DND-41 (cell line): ENCODE measurements around the gene ARNT2.

Source experiments
- ATAC-seq: fragments of 200-7000 bp; cut with Tn5 transposase; 3 replicates; pipeline ENCODE4 v1.9.1; 2021; ENCODE audit warnings: low read depth; ENCODE audit not compliant: insufficient read depth
- DNase-seq: peaks from one replicate; pipeline ENCODE4 v3.0.0-alpha.2; 2020
- H2AFZ ChIP-seq: 2 replicates; pipeline ENCODE4 v1.6.0; 2012; ENCODE audit warnings: low read depth, low read length
- H3K27ac ChIP-seq: 2 replicates; pipeline ENCODE4 v1.5.1; 2012; ENCODE audit warnings: low read length, inconsistent platforms
- H3K27me3 ChIP-seq: fragments of 200-600 bp; sonication (generic); 2 replicates; pipeline ENCODE4 v1.6.0; 2012; ENCODE audit warnings: low read length, mild to moderate bottlenecking, inconsistent platforms; ENCODE audit not compliant: insufficient read depth, poor library complexity
- H3K36me3 ChIP-seq: 2 replicates; pipeline ENCODE4 v1.5.1; 2012; ENCODE audit warnings: low read length, inconsistent platforms; ENCODE audit not compliant: insufficient read depth
- H3K4me1 ChIP-seq: 2 replicates; pipeline ENCODE4 v1.5.1; 2012; ENCODE audit warnings: mild to moderate bottlenecking, low read length; ENCODE audit not compliant: insufficient read depth
- H3K4me2 ChIP-seq: 2 replicates; pipeline ENCODE4 v1.6.0; 2012; ENCODE audit warnings: mild to moderate bottlenecking, moderate library complexity, low read length, inconsistent platforms; ENCODE audit not compliant: insufficient read depth
- H3K4me3 ChIP-seq, 2 experiments: fragments of 200-600 bp in 1 of 2; shearing (Covaris generic) in 1 of 2; 2 replicates each; pipeline ENCODE4 v1.5.1; 2012 to 2016; ENCODE audit warnings: inconsistent platforms in 2 of 2, low read length in 2 of 2, mild to moderate bottlenecking in 2 of 2, low read depth in 1 of 2, moderate library complexity in 1 of 2
- H3K79me2 ChIP-seq: 2 replicates; pipeline ENCODE4 v1.6.0; 2012; ENCODE audit warnings: low read length, inconsistent platforms; ENCODE audit not compliant: insufficient read depth
- H3K9ac ChIP-seq: 2 replicates; pipeline ENCODE4 v1.6.0; 2012; ENCODE audit warnings: low read depth, mild to moderate bottlenecking, inconsistent platforms, low read length, moderate library complexity
- H3K9me3 ChIP-seq: 2 replicates; pipeline ENCODE4 v1.5.1; 2012; ENCODE audit warnings: low read length, moderate library complexity, mild to moderate bottlenecking, inconsistent platforms; ENCODE audit not compliant: insufficient read depth, severe bottlenecking
- H4K20me1 ChIP-seq: 2 replicates; pipeline ENCODE4 v1.6.0; 2012; ENCODE audit warnings: low read length; ENCODE audit not compliant: insufficient read depth
- CTCF ChIP-seq: IDR thresholded peaks from 2 replicates; pipeline ENCODE4 v1.5.1; 2012; ENCODE audit warnings: borderline replicate concordance, low read length, moderate library complexity, mild to moderate bottlenecking; ENCODE audit not compliant: poor library complexity, severe bottlenecking; ENCODE audit errors: extremely low read depth
- EZH2 ChIP-seq: IDR thresholded peaks from 3 replicates; pipeline ENCODE4 v1.6.1; 2012; ENCODE audit warnings: borderline replicate concordance, low read depth, mild to moderate bottlenecking, moderate library complexity, low read length, inconsistent platforms; ENCODE audit not compliant: severe bottlenecking

Gene ARNT2

DNA sequence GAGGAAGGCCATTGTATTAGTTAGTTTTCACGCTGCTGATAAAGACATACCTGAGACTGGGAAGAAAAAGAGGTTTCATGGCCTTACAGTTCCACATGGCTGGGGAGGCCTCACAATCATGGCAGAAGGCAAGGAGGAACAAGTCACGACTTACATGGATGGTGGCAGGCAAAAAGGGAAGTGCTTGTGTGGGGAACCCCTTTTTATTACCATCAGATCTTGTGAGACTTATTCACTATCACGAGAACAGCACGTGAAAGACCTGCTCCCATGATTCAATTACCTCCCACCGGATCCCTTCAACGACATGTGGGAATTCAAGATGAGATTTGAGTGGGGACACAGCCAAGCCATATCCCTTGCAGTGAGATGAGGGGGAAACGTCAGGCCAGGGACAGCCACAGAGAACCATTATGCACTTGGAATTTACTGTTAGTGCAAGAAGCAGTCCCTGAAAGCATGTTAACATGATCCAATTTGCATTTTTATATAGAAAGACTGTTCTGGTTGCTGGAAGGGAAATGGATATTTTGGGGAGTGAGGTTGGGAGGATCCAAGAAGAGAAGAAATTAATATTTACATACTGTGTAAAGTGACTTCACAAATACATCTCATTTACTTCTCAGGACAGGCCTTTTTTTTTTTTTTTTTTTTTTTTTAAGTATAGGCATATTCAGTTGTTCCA, 87.1 kb downstream of the ARNT2 start:
- Histone ChIP-seq H3K27me3 (peaks cover 3% of the 10 kb centered on the region), H3K79me2 (no peaks in the 10 kb centered on the region), H3K36me3 (no peaks in the 10 kb centered on the region), H3K4me3 (no peak overlapping the region), H3K4me1 (no peaks in the 10 kb centered on the region), H3K4me2 (no peak overlapping the region), H2AFZ (no peak overlapping the region), H3K9ac (no peak overlapping the region), H3K9me3 (no peaks in the 10 kb centered on the region), H4K20me1 (no peaks in the 10 kb centered on the region), H3K27ac (no peak overlapping the region)
- ATAC-seq: no peak
- DNase-seq: no peak
- TF ChIP-seq EZH2 (no peak), CTCF (no peak)

DNA sequence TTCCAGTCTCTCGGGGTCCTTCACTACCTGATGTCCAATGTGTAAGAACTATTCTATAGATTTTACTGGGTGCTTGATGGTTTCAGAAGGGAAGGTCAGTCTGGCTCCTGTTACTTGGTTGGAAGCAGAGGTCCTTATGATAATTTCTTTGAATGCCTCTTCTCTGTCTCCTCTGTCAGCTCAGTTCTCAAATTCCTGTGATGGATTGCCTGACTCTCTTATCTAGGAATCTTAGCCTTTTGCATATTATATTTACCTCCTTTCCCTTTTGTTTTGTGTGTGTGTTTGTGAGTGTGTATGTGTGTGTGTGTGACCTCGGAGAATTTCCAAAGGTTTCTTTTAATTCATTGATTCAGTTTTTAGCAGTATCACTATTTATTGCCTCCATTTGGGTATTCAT, 88.2 kb downstream of the ARNT2 start:
- TF ChIP-seq CTCF: no peak
- TF ChIP-seq EZH2: no peak
- Histone ChIP-seq H3K4me1 (no peaks in the 10 kb centered on the region), H3K9me3 (no peaks in the 10 kb centered on the region), H3K4me2 (no peak overlapping the region), H3K79me2 (no peaks in the 10 kb centered on the region), H3K9ac (no peak overlapping the region), H3K4me3 (no peak overlapping the region), H3K27ac (no peak overlapping the region), H3K27me3 (peaks cover 3% of the 10 kb centered on the region), H3K36me3 (no peaks in the 10 kb centered on the region), H4K20me1 (no peaks in the 10 kb centered on the region), H2AFZ (no peak overlapping the region)
- DNase-seq (no peak), ATAC-seq (no peak)

GRCh38 chr15:80492874-80493273, 88.7 kb downstream of the ARNT2 start:
- TF ChIP-seq EZH2 (no peak), CTCF (no peak)
- Histone ChIP-seq H3K27me3 (peaks cover 3% of the 10 kb centered on the region), H3K27ac (no peak overlapping the region), H3K4me2 (no peak overlapping the region), H3K4me3 (no peak overlapping the region), H3K9ac (no peak overlapping the region), H3K9me3 (no peaks in the 10 kb centered on the region), H3K4me1 (no peaks in the 10 kb centered on the region), H2AFZ (no peak overlapping the region), H3K79me2 (no peaks in the 10 kb centered on the region), H3K36me3 (no peaks in the 10 kb centered on the region), H4K20me1 (no peaks in the 10 kb centered on the region)
- no peak for ATAC-seq
- no peak for DNase-seq

DNA sequence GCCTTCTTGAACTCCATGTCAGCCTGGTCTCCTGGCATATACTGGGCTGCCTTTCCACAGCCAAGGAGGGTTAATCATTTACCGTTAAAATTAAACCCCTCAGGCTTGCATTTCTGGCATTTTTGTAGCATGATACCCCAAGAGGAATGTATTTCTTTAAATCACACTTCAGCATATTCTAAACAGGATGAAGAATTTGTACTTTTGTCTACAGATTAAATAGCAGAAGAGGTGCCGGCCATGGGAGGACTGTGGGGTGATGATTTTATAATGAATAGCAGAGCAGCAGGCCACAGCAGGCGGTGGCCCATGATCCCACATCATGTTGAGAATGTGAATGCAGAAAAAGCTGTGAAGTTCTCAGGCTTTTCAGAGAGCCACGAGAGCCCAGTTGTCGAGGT, 90.2 kb downstream of the ARNT2 start:
- no peaks in the 10 kb centered on the region for H3K9me3 ChIP-seq
- no peak overlapping the region for H2AFZ ChIP-seq
- H3K27me3 ChIP-seq: peaks cover 3% of the 10 kb centered on the region
- no peak overlapping the region for H3K4me2 ChIP-seq
- no peaks in the 10 kb centered on the region for H3K36me3 ChIP-seq
- DNase-seq (no peak), ATAC-seq (no peak)
- TF ChIP-seq CTCF (no peak), EZH2 (no peak)
- no peaks in the 10 kb centered on the region for H3K79me2 ChIP-seq
- H3K9ac ChIP-seq: no peak overlapping the region
- no peak overlapping the region for H3K4me3 ChIP-seq
- no peaks in the 10 kb centered on the region for H3K4me1 ChIP-seq
- H4K20me1 ChIP-seq: no peaks in the 10 kb centered on the region
- no peak overlapping the region for H3K27ac ChIP-seq
